Measurements from ENCODE around the gene MYO3B. TPM values are rescaled to one million over a fixed set of nuclear protein-coding genes. Genes with fewer than 3 reads are reported as not detected.

Gene MYO3B
- total and polyA plus RNA-seq, 2 donors (not counting 3 experiments of a cell fraction or from before 2014, with no cell fraction given): 0.03 TPM; not detected in 1

DNA sequence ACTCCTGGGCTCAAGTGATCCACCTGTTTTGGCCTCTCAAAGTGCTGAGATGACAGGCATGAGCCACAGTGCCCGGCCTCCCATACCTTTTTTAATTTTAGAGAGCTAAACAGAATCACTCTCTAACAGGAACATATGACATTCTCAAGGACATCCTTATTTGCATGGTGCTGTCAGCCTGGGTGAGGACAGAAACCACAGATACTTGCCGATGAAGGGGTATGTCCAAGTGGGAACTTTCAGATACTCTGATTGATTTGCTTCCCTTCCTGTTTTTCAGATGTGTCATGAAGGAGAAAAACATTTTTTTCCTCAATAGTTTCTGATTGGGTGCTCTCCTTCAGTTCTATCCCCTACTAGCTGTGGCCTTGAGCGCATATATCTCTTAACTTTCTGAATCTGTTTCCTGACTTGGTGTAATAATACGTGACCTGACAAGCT, 49.6 kb downstream of the MYO3B start:
- DNase-seq (ENCODE audit: low read depth, low spot score) (no peak), FAIRE-seq (no peak)
- ChIA-PET CTCF (interaction anchor here (2.0 kb wide), 1 partner anchor 13 kb away, joined by 4 read pairs; no protein-coding TSS in a partner anchor), POLR2A (no interaction called here)
- no peak overlapping the region for H3K9ac ChIP-seq (replicated peaks; ENCODE audit: extremely low read depth, insufficient read depth, low read length)
- intact Hi-C loops (cut with micrococcal nuclease): loop anchor here (10.0 kb wide), 1 partner anchor 153 kb away; no protein-coding TSS in a partner anchor
- H3K9me1 ChIP-seq (replicated peaks; ENCODE audit: control insufficient read depth, extremely low read depth, insufficient read depth, low read length): no peaks in the 10 kb centered on the region
- H3K36me3 ChIP-seq (ENCODE audit: control insufficient read depth in 2 of 2, extremely low read depth in 1 of 2, insufficient read depth in 2 of 2, low read length in 2 of 2): no peaks in the 10 kb centered on the region
- BruUV-seq (replicated peaks): no TSS peak
- no peak overlapping the region for H3K4me2 ChIP-seq (ENCODE audit: insufficient read depth, low read length)
- no peak overlapping the region for H2AFZ ChIP-seq (ENCODE audit: low read depth, low read length)
- dilution Hi-C loops (cut with MboI; ENCODE audit: extremely low pct_ligation_motif_present, low sequenced_read_pairs): no loop called here
- H3K4me1 ChIP-seq (ENCODE audit: control insufficient read depth, extremely low read depth, insufficient read depth, low read length): no peaks in the 10 kb centered on the region
- no peak overlapping the region for H3K27ac ChIP-seq (ENCODE audit: insufficient read depth, low read depth, low read length)
- H3K9me3 ChIP-seq (replicated peaks; ENCODE audit: control insufficient read depth, insufficient read depth, low read length): no peaks in the 10 kb centered on the region
- peaks cover 0 to 2% of the 10 kb centered on the region in 2 experiments for H3K27me3 ChIP-seq (ENCODE audit: control insufficient read depth in 2 of 2, insufficient read depth in 2 of 2, low read length in 2 of 2)
- H4K20me1 ChIP-seq (replicated peaks; ENCODE audit: control insufficient read depth, extremely low read depth, insufficient read depth, low read length): no peaks in the 10 kb centered on the region
- H3K79me2 ChIP-seq (ENCODE audit: control insufficient read depth, insufficient read depth, low read length): no peaks in the 10 kb centered on the region
- TF ChIP-seq POLR2A (IDR thresholded peaks at IDR 0.05; ENCODE audit: low read depth, low read length): no peak
- no peak for TF ChIP-seq POLR2AphosphoS5 (IDR thresholded peaks at IDR 0.05; ENCODE audit: insufficient read depth, low read depth, low read length)
- no peak for TF ChIP-seq MYC (IDR thresholded peaks at IDR 0.05; ENCODE audit: low read depth, low read length)
- no peak for TF ChIP-seq FOS (IDR thresholded peaks at IDR 0.05; ENCODE audit: borderline replicate concordance, insufficient read depth, low read length)
- no peak for TF ChIP-seq GATA2 (IDR thresholded peaks at IDR 0.05; ENCODE audit: insufficient read depth, insufficient read length, low read depth, low read length)
- TF ChIP-seq, protein P1, sequence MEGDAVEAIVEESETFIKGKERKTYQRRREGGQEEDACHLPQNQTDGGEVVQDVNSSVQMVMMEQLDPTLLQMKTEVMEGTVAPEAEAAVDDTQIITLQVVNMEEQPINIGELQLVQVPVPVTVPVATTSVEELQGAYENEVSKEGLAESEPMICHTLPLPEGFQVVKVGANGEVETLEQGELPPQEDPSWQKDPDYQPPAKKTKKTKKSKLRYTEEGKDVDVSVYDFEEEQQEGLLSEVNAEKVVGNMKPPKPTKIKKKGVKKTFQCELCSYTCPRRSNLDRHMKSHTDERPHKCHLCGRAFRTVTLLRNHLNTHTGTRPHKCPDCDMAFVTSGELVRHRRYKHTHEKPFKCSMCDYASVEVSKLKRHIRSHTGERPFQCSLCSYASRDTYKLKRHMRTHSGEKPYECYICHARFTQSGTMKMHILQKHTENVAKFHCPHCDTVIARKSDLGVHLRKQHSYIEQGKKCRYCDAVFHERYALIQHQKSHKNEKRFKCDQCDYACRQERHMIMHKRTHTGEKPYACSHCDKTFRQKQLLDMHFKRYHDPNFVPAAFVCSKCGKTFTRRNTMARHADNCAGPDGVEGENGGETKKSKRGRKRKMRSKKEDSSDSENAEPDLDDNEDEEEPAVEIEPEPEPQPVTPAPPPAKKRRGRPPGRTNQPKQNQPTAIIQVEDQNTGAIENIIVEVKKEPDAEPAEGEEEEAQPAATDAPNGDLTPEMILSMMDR (IDR thresholded peaks at IDR 0.05; ENCODE audit: extremely low read depth in 1 of 2, insufficient read depth in 1 of 2, low read depth in 1 of 2, low read length in 2 of 2): no peak
- no peak for TF ChIP-seq EZH2 (IDR thresholded peaks at IDR 0.05; ENCODE audit: borderline replicate concordance, low read depth, low read length, severe bottlenecking)
- TF ChIP-seq JUN (IDR thresholded peaks at IDR 0.05; ENCODE audit: borderline replicate concordance, insufficient read depth, insufficient read length, low read depth): no peak
- TF ChIP-seq, protein P2, sequence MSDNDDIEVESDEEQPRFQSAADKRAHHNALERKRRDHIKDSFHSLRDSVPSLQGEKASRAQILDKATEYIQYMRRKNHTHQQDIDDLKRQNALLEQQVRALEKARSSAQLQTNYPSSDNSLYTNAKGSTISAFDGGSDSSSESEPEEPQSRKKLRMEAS (IDR thresholded peaks at IDR 0.05; ENCODE audit: insufficient read depth, insufficient read length): no peak
- no peak overlapping the region for H3K4me3 ChIP-seq (replicated peaks in 1 of 3; ENCODE audit: insufficient read depth in 1 of 3, low read depth in 1 of 3, low read length in 3 of 3)
